ENCODE measurements around the gene HAPSTR1. TPM values are rescaled to one million over a fixed set of nuclear protein-coding genes. Genes with fewer than 3 reads are reported as not detected.
A peak's percentile ranks its signal among the peaks of the same experiment; 100 is the strongest.
"Not testable (repeated sequence)": the region's sequence is repeated elsewhere in the genome, so short reads cannot be mapped to it uniquely, and the experiment has no call there.

HAPSTR1 gene
- total RNA-seq, 5 donors from 2014 or later (not counting 1 experiment from before 2014, with no cell fraction given): 79.3 to 123 (median 87.1) TPM

GRCh38 chr16:9075299-9076071 is 16.0 kb upstream of the HAPSTR1 start:
- H3K27me3 ChIP-seq (replicated peaks in 1 of 2; ENCODE audit: control insufficient read depth in 2 of 2, extremely low read depth in 1 of 2, insufficient read depth in 2 of 2, low read length in 1 of 2): peaks cover 0 to 11% of the 10 kb centered on the region in 2 experiments
- H3K36me3 Mint-ChIP-seq: no peaks in the 10 kb centered on the region
- DNase-seq (no peak), ATAC-seq (replicated peaks in 1 of 4) (no peak)
- no peak overlapping the region for H3K27ac Mint-ChIP-seq
- peaks cover 0 to 9% (median 3%) of the 10 kb centered on the region in 3 donors for H3K9me3 Mint-ChIP-seq
- peaks cover 0 to 27% (median 19%) of the 10 kb centered on the region in 3 donors for H3K4me1 Mint-ChIP-seq
- 100% methylated on average over 1 of the region's 5 CpGs for WGBS (ENCODE audit: insufficient coverage)
- H3K27me3 Mint-ChIP-seq: peaks cover 0 to 4% of the 10 kb centered on the region in 2 donors
- ChIA-PET CTCF (interaction anchor here in 1 of 2 donors (0.6 kb wide), 1 partner anchor 10 kb away, joined by 3 read pairs; no protein-coding TSS in a partner anchor), POLR2A (no interaction called here)
- H3K36me3 ChIP-seq (ENCODE audit: control insufficient read depth in 2 of 2, extremely low read depth in 1 of 2, insufficient read depth in 1 of 2, low read length in 1 of 2): no peaks in the 10 kb centered on the region
- no peak overlapping the region for H3K27ac ChIP-seq (ENCODE audit: low read length)
- no peaks in the 10 kb centered on the region for H3K9me3 ChIP-seq
- H3K4me3 Mint-ChIP-seq: no peak overlapping the region
- H3K4me1 ChIP-seq (ENCODE audit: control insufficient read depth in 1 of 2, extremely low read depth in 1 of 2, insufficient read depth in 2 of 2, low read length in 2 of 2): no peaks in the 10 kb centered on the region
- H3K4me3 ChIP-seq (ENCODE audit: control insufficient read depth in 1 of 2, extremely low read depth in 1 of 2, low read length in 1 of 2): no peak overlapping the region

GRCh38 chr16:9077091-9077809 is 14.2 kb upstream of the HAPSTR1 start:
- ChIA-PET POLR2A (interaction anchor here (0.6 to 0.7 kb wide), 2 partner anchors 14 to 182 kb away, joined by 3 read pairs; no protein-coding TSS in a partner anchor), CTCF (no interaction called here)
- Mint-ChIP-seq H3K9me3 (peaks cover 0 to 9% (median 3%) of the 10 kb centered on the region in 3 donors), H3K4me3 (no peak overlapping the region), H3K27me3 (peaks cover 0 to 4% of the 10 kb centered on the region in 2 donors), H3K4me1 (peaks cover 0 to 30% (median 19%) of the 10 kb centered on the region in 3 donors), H3K27ac (peak overlapping the region in 1 of 2 donors; percentile 52), H3K36me3 (no peaks in the 10 kb centered on the region)
- no peaks in the 10 kb centered on the region for H3K4me1 ChIP-seq (ENCODE audit: control insufficient read depth in 1 of 2, extremely low read depth in 1 of 2, insufficient read depth in 2 of 2, low read length in 2 of 2)
- ATAC-seq (replicated peaks in 1 of 4) (no peak), DNase-seq (no peak)
- no peaks in the 10 kb centered on the region for H3K9me3 ChIP-seq
- no peaks in the 10 kb centered on the region for H3K36me3 ChIP-seq (ENCODE audit: control insufficient read depth in 2 of 2, extremely low read depth in 1 of 2, insufficient read depth in 1 of 2, low read length in 1 of 2)
- no peak overlapping the region for H3K27ac ChIP-seq (ENCODE audit: low read length)
- 90% methylated on average over 6 of the region's 11 CpGs for WGBS (ENCODE audit: insufficient coverage)
- peaks cover 0 to 11% of the 10 kb centered on the region in 2 experiments for H3K27me3 ChIP-seq (replicated peaks in 1 of 2; ENCODE audit: control insufficient read depth in 2 of 2, extremely low read depth in 1 of 2, insufficient read depth in 2 of 2, low read length in 1 of 2)
- no peak overlapping the region for H3K4me3 ChIP-seq (ENCODE audit: control insufficient read depth in 1 of 2, extremely low read depth in 1 of 2, low read length in 1 of 2)

DNA sequence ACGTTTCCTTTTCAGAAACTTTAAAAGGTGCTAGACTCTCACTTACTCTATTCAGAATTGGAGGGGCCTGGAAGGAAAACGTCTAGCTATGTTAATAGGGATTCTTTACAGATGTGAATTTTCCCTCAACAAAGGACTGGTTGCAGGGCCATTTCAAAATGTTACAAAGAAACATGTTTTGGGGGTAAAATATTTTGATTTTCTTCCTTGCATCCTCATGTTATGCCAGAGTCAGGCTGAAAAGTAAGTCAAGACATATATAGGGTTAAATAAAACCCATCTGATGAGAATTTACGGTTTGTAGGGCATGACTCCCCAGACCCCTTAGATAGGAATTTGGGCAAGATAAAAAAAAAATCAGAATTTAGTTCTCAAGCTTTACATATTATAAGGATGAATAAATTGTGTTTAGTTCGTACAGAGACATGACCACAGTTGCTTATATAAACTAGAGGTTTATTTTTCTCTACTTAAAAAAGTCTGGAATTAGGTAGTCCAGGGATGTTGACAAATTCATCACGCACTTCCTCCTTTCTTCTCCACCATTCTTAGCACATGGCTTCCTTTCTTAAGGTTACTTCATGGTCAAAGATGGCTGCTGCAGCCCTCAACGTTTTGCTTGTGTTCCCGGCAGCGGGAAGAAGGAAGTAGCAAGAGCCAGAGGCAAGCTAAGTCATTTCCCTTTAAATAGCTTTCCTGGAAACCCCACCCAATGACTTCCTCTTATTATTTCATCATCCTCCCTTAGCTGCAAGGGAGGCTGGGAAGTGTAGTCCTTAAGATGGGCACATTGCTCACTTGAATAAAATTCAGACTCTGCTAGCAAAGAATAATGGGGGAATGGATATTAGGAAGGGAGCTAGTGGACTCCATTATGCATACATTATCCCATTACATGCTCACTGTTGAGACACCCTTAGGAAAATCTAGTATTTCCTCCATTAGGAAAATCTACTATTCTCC is 12.7 kb upstream of the HAPSTR1 start:
- not testable (repeated sequence) for H3K27me3 Mint-ChIP-seq; H3K9me3 Mint-ChIP-seq; H3K4me3 ChIP-seq (ENCODE audit: control insufficient read depth in 1 of 2, extremely low read depth in 1 of 2, low read length in 1 of 2); H3K36me3 ChIP-seq (ENCODE audit: control insufficient read depth in 2 of 2, extremely low read depth in 1 of 2, insufficient read depth in 1 of 2, low read length in 1 of 2); H3K36me3 Mint-ChIP-seq; H3K4me1 ChIP-seq (ENCODE audit: control insufficient read depth in 1 of 2, extremely low read depth in 1 of 2, insufficient read depth in 2 of 2, low read length in 2 of 2); H3K9me3 ChIP-seq
- ATAC-seq (replicated peaks in 1 of 4) (peak; percentile 84 to 96 (median 89)), DNase-seq (peak in 11 of 35 experiments; percentile 5 to 72 (median 14))
- H3K4me1 Mint-ChIP-seq: peaks cover 0 to 23% (median 10%) of the 10 kb centered on the region in 3 donors
- POLR2A ChIA-PET: interaction anchor here in 1 of 2 donors (0.5 to 2.2 kb wide), 4 partner anchors 13 to 69 kb away, joined by 3 to 14 read pairs (median 8); partner anchors contain the start of gene HAPSTR1
- peak overlapping the region; percentile 87 to 90 for H3K27ac Mint-ChIP-seq
- H3K27ac ChIP-seq (ENCODE audit: low read length): peak overlapping the region; percentile 7
- peak overlapping the region in 1 of 3 donors; percentile 19 for H3K4me3 Mint-ChIP-seq
- CTCF ChIA-PET: interaction anchor here in 1 of 2 donors (0.6 kb wide), 1 partner anchor 103 kb away, joined by 3 read pairs; no protein-coding TSS in a partner anchor
- WGBS (ENCODE audit: insufficient coverage): no CpG with 5 or more reads among the region's 8 CpGs
- peaks cover 0 to 11% of the 10 kb centered on the region in 2 experiments for H3K27me3 ChIP-seq (replicated peaks in 1 of 2; ENCODE audit: control insufficient read depth in 2 of 2, extremely low read depth in 1 of 2, insufficient read depth in 2 of 2, low read length in 1 of 2)

DNA sequence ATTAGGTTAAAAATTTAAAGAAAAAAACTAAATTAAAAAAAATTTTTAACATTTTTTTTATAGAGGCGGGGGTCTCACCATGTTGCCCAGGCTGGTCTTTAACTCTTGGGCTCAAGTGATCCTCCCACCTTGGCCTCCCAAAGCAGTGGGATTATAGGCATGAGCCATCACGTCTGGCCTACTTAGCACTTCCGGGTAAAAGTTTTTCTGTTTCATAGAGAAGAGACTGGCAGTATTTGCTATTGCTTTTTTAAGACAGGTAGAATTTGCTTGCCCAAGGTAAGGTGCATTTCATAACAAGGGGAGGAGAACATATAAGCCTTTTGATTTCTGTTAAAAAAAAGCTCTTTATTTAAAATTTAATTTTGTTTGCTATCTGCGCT is 12.0 kb upstream of the HAPSTR1 start:
- H3K27me3 ChIP-seq (replicated peaks in 1 of 2; ENCODE audit: control insufficient read depth in 2 of 2, extremely low read depth in 1 of 2, insufficient read depth in 2 of 2, low read length in 1 of 2): peaks cover 0 to 10% of the 10 kb centered on the region in 2 experiments
- WGBS (ENCODE audit: insufficient coverage): 100% methylated on average over 1 of the region's 4 CpGs
- ChIA-PET CTCF (interaction anchor here in 1 of 2 donors (0.6 kb wide), 1 partner anchor 104 kb away, joined by 3 read pairs; no protein-coding TSS in a partner anchor), POLR2A (interaction anchor here in 1 of 2 donors (0.5 to 2.2 kb wide), 3 partner anchors 12 to 27 kb away, joined by 3 to 14 read pairs (median 13); partner anchors contain the start of gene HAPSTR1)
- H3K27ac Mint-ChIP-seq: no peak overlapping the region
- H3K4me3 ChIP-seq (ENCODE audit: control insufficient read depth in 1 of 2, extremely low read depth in 1 of 2, low read length in 1 of 2): no peak overlapping the region
- H3K4me1 Mint-ChIP-seq: peaks cover 0 to 23% (median 10%) of the 10 kb centered on the region in 3 donors
- H3K27ac ChIP-seq (ENCODE audit: low read length): no peak overlapping the region
- no peak overlapping the region for H3K4me3 Mint-ChIP-seq
- ATAC-seq (replicated peaks in 1 of 4) (no peak), DNase-seq (no peak)
- peaks cover 0 to 9% (median 3%) of the 10 kb centered on the region in 3 donors for H3K9me3 Mint-ChIP-seq
- no peaks in the 10 kb centered on the region for H3K36me3 ChIP-seq (ENCODE audit: control insufficient read depth in 2 of 2, extremely low read depth in 1 of 2, insufficient read depth in 1 of 2, low read length in 1 of 2)
- peaks cover 0 to 4% of the 10 kb centered on the region in 2 donors for H3K27me3 Mint-ChIP-seq
- H3K4me1 ChIP-seq (ENCODE audit: control insufficient read depth in 1 of 2, extremely low read depth in 1 of 2, insufficient read depth in 2 of 2, low read length in 2 of 2): no peaks in the 10 kb centered on the region
- no peaks in the 10 kb centered on the region for H3K9me3 ChIP-seq
- no peaks in the 10 kb centered on the region for H3K36me3 Mint-ChIP-seq

DNA sequence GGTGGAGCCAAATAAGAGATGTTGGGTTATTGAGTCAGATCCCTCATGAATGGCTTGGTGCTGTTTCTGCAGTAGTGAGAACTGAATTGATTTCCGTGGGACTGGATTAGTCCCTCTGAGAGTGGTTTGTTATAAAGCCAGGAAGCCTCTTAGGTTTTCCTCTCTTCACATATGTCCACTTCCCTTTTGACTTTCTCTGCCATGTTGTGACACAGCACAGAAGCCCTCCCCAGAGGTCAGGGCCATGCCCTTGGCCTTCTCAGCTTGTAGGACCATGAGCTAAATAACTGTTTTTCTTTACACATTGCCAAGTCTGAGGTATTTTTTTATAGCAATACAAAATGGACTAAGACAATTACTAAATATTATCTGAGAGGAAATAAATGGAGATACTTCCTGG is 10.3 kb upstream of the HAPSTR1 start:
- H3K9me3 Mint-ChIP-seq: peaks cover 0 to 9% (median 3%) of the 10 kb centered on the region in 3 donors
- DNase-seq (no peak), ATAC-seq (replicated peaks in 1 of 4) (no peak)
- Histone ChIP-seq H3K27ac (ENCODE audit: low read length) (peak overlapping the region; percentile 1), H3K4me3 (ENCODE audit: control insufficient read depth in 1 of 2, extremely low read depth in 1 of 2, low read length in 1 of 2) (no peak overlapping the region), H3K27me3 (replicated peaks in 1 of 2; ENCODE audit: control insufficient read depth in 2 of 2, extremely low read depth in 1 of 2, insufficient read depth in 2 of 2, low read length in 1 of 2) (peaks cover 0 to 5% of the 10 kb centered on the region in 2 experiments), H3K4me1 (ENCODE audit: control insufficient read depth in 1 of 2, extremely low read depth in 1 of 2, insufficient read depth in 2 of 2, low read length in 2 of 2) (no peaks in the 10 kb centered on the region), H3K9me3 (no peaks in the 10 kb centered on the region), H3K36me3 (ENCODE audit: control insufficient read depth in 2 of 2, extremely low read depth in 1 of 2, insufficient read depth in 1 of 2, low read length in 1 of 2) (no peaks in the 10 kb centered on the region)
- H3K4me3 Mint-ChIP-seq: no peak overlapping the region
- no peak overlapping the region for H3K27ac Mint-ChIP-seq
- ChIA-PET CTCF (no interaction called here), POLR2A (interaction anchor here in 1 of 2 donors (0.5 kb wide), 1 partner anchor 220 kb away, joined by 3 read pairs; no protein-coding TSS in a partner anchor)
- no peaks in the 10 kb centered on the region for H3K27me3 Mint-ChIP-seq
- H3K4me1 Mint-ChIP-seq: peaks cover 0 to 23% (median 10%) of the 10 kb centered on the region in 3 donors
- WGBS (ENCODE audit: insufficient coverage): no CpG with 5 or more reads among the region's 1 CpG
- H3K36me3 Mint-ChIP-seq: no peaks in the 10 kb centered on the region
